BJ (cell line): Measurements from ENCODE around the gene CLIP3. TPM values are rescaled to one million over a fixed set of nuclear protein-coding genes. Genes with fewer than 3 reads are reported as not detected.
A peak's percentile ranks its signal among the peaks of the same experiment; 100 is the strongest.

ENCODE experiments used
- CTCF ChIA-PET: fragments of 350-600 bp; formaldehyde crosslinking; extraction: SDS; loops from one replicate; lab custom pipeline; 2021; ENCODE audit warnings: antibody characterized with exemption, inconsistent platforms; lab: Yijun Ruan, JAX
- POLR2A ChIA-PET: fragments of 300-600 bp; sonication (Branson Sonifier 250); formaldehyde crosslinking; extraction: SDS; loops from one replicate; lab custom pipeline; 2021; ENCODE audit warnings: antibody characterized with exemption; lab: Charles Lee
- DNase-seq: peaks from one replicate; pipeline ENCODE4 v3.0.0-alpha.2; 2011; ENCODE audit warnings: low read depth
- H3K27me3 ChIP-seq: 2 replicates; pipeline ENCODE4 v1.6.0; 2011; ENCODE audit warnings: low read length; ENCODE audit not compliant: control insufficient read depth, insufficient read depth
- H3K36me3 ChIP-seq: 2 replicates; pipeline ENCODE4 v1.5.1; 2011; ENCODE audit warnings: low read length; ENCODE audit not compliant: control insufficient read depth, insufficient read depth
- H3K4me3 ChIP-seq: 2 replicates; pipeline ENCODE4 v1.5.1; 2011; ENCODE audit warnings: low read depth, mild to moderate bottlenecking, control low read depth, low read length
- CTCF ChIP-seq: IDR thresholded peaks from 2 replicates; pipeline ENCODE4 v1.5.1; 2011; ENCODE audit warnings: low read depth, mild to moderate bottlenecking, control low read depth, inconsistent platforms, low read length, moderate library complexity; ENCODE audit not compliant: insufficient read depth
- polyA minus RNA-seq: library from RNA; depleted of rRNA, polyadenylated mRNA; stranded (reverse); fragments of >200 nt; gene quantifications from 2 replicates; pipeline ENCODE4 v1.2.3, GENCODE V29; 2011; rRNA and poly(A)+ RNA removed
- polyA plus RNA-seq: library from polyadenylated mRNA; depleted of rRNA; stranded (reverse); fragments of >200 nt; gene quantifications from 2 replicates; pipeline ENCODE4 v1.2.3, GENCODE V29; 2011; rRNA removed

CLIP3 gene
- 14.7 and 23.9 TPM in 2 replicates for polyA plus RNA-seq
- polyA minus RNA-seq = 26.3 and 61.1 TPM in 2 replicates

GRCh38 chr19:36032251-36033104 is at the start of gene CLIP3:
CLIP3 (minus strand) TSS chr19:36032873; CDS start chr19:36032357, 516 bp downstream.
- POLR2A ChIA-PET = no interaction called here
- Histone ChIP-seq H3K27me3 (no peaks in the 10 kb centered on the region), H3K4me3 (peak within 1 kb of the TSS; percentile 99), H3K36me3 (peaks cover 3% of the 10 kb centered on the region; the same call in 1 of the 2 replicates)
- CTCF ChIA-PET = interaction anchor here (2.2 kb wide), 1 partner anchor 10 kb away, joined by 7 read pairs; no protein-coding TSS in a partner anchor
- 0 out of 2 replicates have a peak, but pooled peaks have one; percentile 10 for TF ChIP-seq CTCF
- DNase-seq = no peak

- no peak for DNase-seq
- POLR2A ChIA-PET = no interaction called here
- no peak overlapping the region for H3K4me3 ChIP-seq
- H3K27me3 ChIP-seq = no peaks in the 10 kb centered on the region
- CTCF ChIA-PET = no interaction called here
- TF ChIP-seq CTCF = no peak
- H3K36me3 ChIP-seq = peaks cover 1% of the 10 kb centered on the region
Observed at GRCh38 chr19:36081894-36082293, 49.2 kb upstream of the CLIP3 start.

GRCh38 chr19:36081385-36081784 is 48.7 kb upstream of the CLIP3 start:
- POLR2A ChIA-PET = no interaction called here
- Histone ChIP-seq H3K36me3 (peaks cover 1% of the 10 kb centered on the region), H3K27me3 (no peaks in the 10 kb centered on the region), H3K4me3 (no peak overlapping the region)
- TF ChIP-seq CTCF = no peak
- DNase-seq = no peak
- CTCF ChIA-PET = no interaction called here

GRCh38 chr19:36079389-36079945 is 46.8 kb upstream of the CLIP3 start:
- DNase-seq = no peak
- Histone ChIP-seq H3K36me3 (no peaks in the 10 kb centered on the region; the same call in none of the 2 replicates), H3K4me3 (no peak overlapping the region), H3K27me3 (no peaks in the 10 kb centered on the region)
- POLR2A ChIA-PET = no interaction called here
- CTCF ChIA-PET = no interaction called here
- no peak for TF ChIP-seq CTCF
